Measurements from ENCODE around the gene AKAP9. TPM values are rescaled to one million over a fixed set of nuclear protein-coding genes. Genes with fewer than 3 reads are reported as not detected.

Gene AKAP9
- total and polyA plus RNA-seq, 2 donors (not counting 3 experiments of a cell fraction or from before 2014, with no cell fraction given): 9.5 to 51.6 TPM

- no TSS peak for BruUV-seq (replicated peaks)
- dilution Hi-C loops (cut with MboI; ENCODE audit: extremely low pct_ligation_motif_present, low sequenced_read_pairs): no loop called here
- no peak for TF ChIP-seq CTCF (IDR thresholded peaks at IDR 0.05; ENCODE audit: extremely low read depth in 1 of 2, insufficient read depth in 1 of 2, low read depth in 1 of 2, low read length in 2 of 2)
- no peak overlapping the region for H3K4me2 ChIP-seq (ENCODE audit: insufficient read depth, low read length)
- peaks cover 2 to 3% of the 10 kb centered on the region in 2 experiments for H3K27me3 ChIP-seq (ENCODE audit: control insufficient read depth in 2 of 2, insufficient read depth in 2 of 2, low read length in 2 of 2)
- H2AFZ ChIP-seq (ENCODE audit: low read depth, low read length): no peak overlapping the region
- H3K4me3 ChIP-seq (replicated peaks in 1 of 3; ENCODE audit: insufficient read depth in 1 of 3, low read depth in 1 of 3, low read length in 3 of 3): no peak overlapping the region
- no peaks in the 10 kb centered on the region for H3K4me1 ChIP-seq (ENCODE audit: control insufficient read depth, extremely low read depth, insufficient read depth, low read length)
- ChIA-PET POLR2A (no interaction called here), CTCF (no interaction called here)
- H3K79me2 ChIP-seq (ENCODE audit: control insufficient read depth, insufficient read depth, low read length): no peaks in the 10 kb centered on the region
- no peak overlapping the region for H3K27ac ChIP-seq (ENCODE audit: insufficient read depth, low read depth, low read length)
- no peaks in the 10 kb centered on the region for H3K36me3 ChIP-seq (ENCODE audit: control insufficient read depth in 2 of 2, extremely low read depth in 1 of 2, insufficient read depth in 2 of 2, low read length in 2 of 2)
- intact Hi-C loops (cut with micrococcal nuclease): no loop called here
- DNase-seq (ENCODE audit: low read depth, low spot score): peak; percentile 3
- H3K9me3 ChIP-seq (replicated peaks; ENCODE audit: control insufficient read depth, insufficient read depth, low read length): no peaks in the 10 kb centered on the region
- no peaks in the 10 kb centered on the region for H4K20me1 ChIP-seq (replicated peaks; ENCODE audit: control insufficient read depth, extremely low read depth, insufficient read depth, low read length)
- no peak for FAIRE-seq
- H3K9me1 ChIP-seq (replicated peaks; ENCODE audit: control insufficient read depth, extremely low read depth, insufficient read depth, low read length): no peaks in the 10 kb centered on the region
- H3K9ac ChIP-seq (replicated peaks; ENCODE audit: extremely low read depth, insufficient read depth, low read length): no peak overlapping the region
Observed at GRCh38 chr7:91912494-91912893, 28.2 kb upstream of the AKAP9 start.

- no peak overlapping the region for H3K27ac ChIP-seq (ENCODE audit: insufficient read depth, low read depth, low read length)
Observed at GRCh38 chr7:91913612-91914011, 27.1 kb upstream of the AKAP9 start.

More at GRCh38 chr7:91913612-91914011, 27.1 kb upstream of the AKAP9 start:
- intact Hi-C loops (cut with micrococcal nuclease): no loop called here
- Histone ChIP-seq H3K36me3 (ENCODE audit: control insufficient read depth in 2 of 2, extremely low read depth in 1 of 2, insufficient read depth in 2 of 2, low read length in 2 of 2) (no peaks in the 10 kb centered on the region), H3K9me1 (replicated peaks; ENCODE audit: control insufficient read depth, extremely low read depth, insufficient read depth, low read length) (no peaks in the 10 kb centered on the region), H2AFZ (ENCODE audit: low read depth, low read length) (no peak overlapping the region), H3K4me3 (replicated peaks in 1 of 3; ENCODE audit: insufficient read depth in 1 of 3, low read depth in 1 of 3, low read length in 3 of 3) (no peak overlapping the region), H3K79me2 (ENCODE audit: control insufficient read depth, insufficient read depth, low read length) (no peaks in the 10 kb centered on the region), H3K27me3 (ENCODE audit: control insufficient read depth in 2 of 2, insufficient read depth in 2 of 2, low read length in 2 of 2) (peaks cover 2 to 3% of the 10 kb centered on the region in 2 experiments), H3K9me3 (replicated peaks; ENCODE audit: control insufficient read depth, insufficient read depth, low read length) (no peaks in the 10 kb centered on the region), H3K4me2 (ENCODE audit: insufficient read depth, low read length) (no peak overlapping the region), H3K9ac (replicated peaks; ENCODE audit: extremely low read depth, insufficient read depth, low read length) (no peak overlapping the region), H3K4me1 (ENCODE audit: control insufficient read depth, extremely low read depth, insufficient read depth, low read length) (no peaks in the 10 kb centered on the region), H4K20me1 (replicated peaks; ENCODE audit: control insufficient read depth, extremely low read depth, insufficient read depth, low read length) (no peaks in the 10 kb centered on the region)
- dilution Hi-C loops (cut with MboI; ENCODE audit: extremely low pct_ligation_motif_present, low sequenced_read_pairs): no loop called here
- TF ChIP-seq JUN (IDR thresholded peaks at IDR 0.05; ENCODE audit: borderline replicate concordance, insufficient read depth, insufficient read length, low read depth) (no peak), CTCF (IDR thresholded peaks at IDR 0.05; ENCODE audit: extremely low read depth in 1 of 2, insufficient read depth in 1 of 2, low read depth in 1 of 2, low read length in 2 of 2) (no peak), POLR2AphosphoS5 (IDR thresholded peaks at IDR 0.05; ENCODE audit: insufficient read depth, low read depth, low read length) (no peak), POLR2A (IDR thresholded peaks at IDR 0.05; ENCODE audit: low read depth, low read length) (no peak), GATA2 (IDR thresholded peaks at IDR 0.05; ENCODE audit: insufficient read depth, insufficient read length, low read depth, low read length) (no peak), MAX (IDR thresholded peaks at IDR 0.05; ENCODE audit: insufficient read depth, insufficient read length) (no peak), EZH2 (IDR thresholded peaks at IDR 0.05; ENCODE audit: borderline replicate concordance, low read depth, low read length, severe bottlenecking) (no peak), MYC (IDR thresholded peaks at IDR 0.05; ENCODE audit: low read depth, low read length) (no peak), FOS (IDR thresholded peaks at IDR 0.05; ENCODE audit: borderline replicate concordance, insufficient read depth, low read length) (no peak)
- DNase-seq (ENCODE audit: low read depth, low spot score) (no peak), FAIRE-seq (no peak)
- ChIA-PET POLR2A (no interaction called here), CTCF (interaction anchor here (1.2 kb wide), 1 partner anchor 33 kb away, joined by 3 read pairs; no protein-coding TSS in a partner anchor)
- no TSS peak for BruUV-seq (replicated peaks)

Measured in endothelial cell of umbilical vein (primary cell).